Uterus (tissue), 4 donors: ENCODE measurements around the gene RRAS2. TPM values are rescaled to one million over a fixed set of nuclear protein-coding genes. Genes with fewer than 3 reads are reported as not detected.

Source experiments
- DNase-seq, 2 donors: peaks; one replicate each; pipeline ENCODE4 v3.0.0-alpha.2; 2019 to 2020
- H3K27ac ChIP-seq, 2 donors: fragments of 200-600 bp; sonication (generic); 1 replicate in 1 of 2; 2 replicates in 1 of 2; pipeline ENCODE4 v1.5.1; 2016 to 2018
- H3K27me3 ChIP-seq, 2 donors: fragments of 200-600 bp; sonication (generic); one replicate each; pipeline ENCODE4 v1.5.1; 2018 to 2019; ENCODE audit warnings: control low read depth in 1 of 2
- H3K36me3 ChIP-seq, 2 donors: fragments of 200-600 bp; sonication (generic); one replicate each; pipeline ENCODE4 v1.5.1; 2019; ENCODE audit warnings: control low read depth in 1 of 2
- H3K4me1 ChIP-seq, 2 donors: fragments of 200-600 bp; sonication (generic); one replicate each; pipeline ENCODE4 v1.5.1; 2018 to 2019; ENCODE audit warnings: control low read depth in 1 of 2
- H3K4me3 ChIP-seq, 2 donors: fragments of 200-600 bp; sonication (generic); 1 replicate in 1 of 2; 2 replicates in 1 of 2; pipeline ENCODE4 v1.5.1; 2018 to 2019; ENCODE audit warnings: mild to moderate bottlenecking in 1 of 2
- H3K9me3 ChIP-seq, 2 donors: fragments of 200-600 bp; sonication (generic); one replicate each; pipeline ENCODE4 v1.5.1; 2019; ENCODE audit warnings: control low read depth in 1 of 2
- CTCF ChIP-seq, 4 experiments: fragments of 200-600 bp in 2 of 4; fragments of 450-650 bp in 2 of 4; sonication (generic) in 2 of 4; IDR thresholded peaks; one replicate each; pipeline ENCODE4 v1.5.1; 2016 to 2019; ENCODE audit warnings: antibody characterized with exemption in 4 of 4, mild to moderate bottlenecking in 2 of 4, moderate library complexity in 1 of 4
- POLR2A ChIP-seq, 2 donors: fragments of 450-650 bp; IDR thresholded peaks; one replicate each; pipeline ENCODE4 v1.6.1; 2016; ENCODE audit warnings: antibody characterized with exemption in 2 of 2, mild to moderate bottlenecking in 1 of 2, moderate library complexity in 1 of 2
- intact Hi-C: fragments of 100-400 bp; cut with DNase I; formaldehyde crosslinking; loops from one replicate; pipeline ENCODE4 v1.15.1; 2023; ENCODE audit warnings: low total_unique reads
- total RNA-seq, 4 donors: library from RNA; depleted of rRNA in 3 of 4; stranded (reverse); fragments of >200 nt in 3 of 4; gene quantifications; one replicate each; pipeline versions ENCODE4 v1.1.0 to v1.2.4, GENCODE V29; 2014 to 2023
- donor health status: DM: yes; HTN: yes; CAD: no.

The RRAS2 gene
- total RNA-seq, 4 donors from 2014 or later = 18.7 to 43.6 (median 36.8) TPM

GRCh38 chr11:14393889-14394288, 34.9 kb upstream of the RRAS2 start:
- Histone ChIP-seq H3K36me3 (no peaks in the 10 kb centered on the region), H3K27ac (no peak overlapping the region), H3K4me1 (no peaks in the 10 kb centered on the region), H3K9me3 (no peaks in the 10 kb centered on the region), H3K27me3 (no peaks in the 10 kb centered on the region), H3K4me3 (no peak overlapping the region)
- intact Hi-C loops = no loop called here
- no peak for DNase-seq
- TF ChIP-seq POLR2A (IDR thresholded peaks at IDR 0.05) (no peak), CTCF (IDR thresholded peaks at IDR 0.05) (no peak)

- Histone ChIP-seq H3K4me3 (no peak overlapping the region), H3K4me1 (no peaks in the 10 kb centered on the region), H3K27ac (no peak overlapping the region), H3K36me3 (no peaks in the 10 kb centered on the region), H3K9me3 (no peaks in the 10 kb centered on the region), H3K27me3 (no peaks in the 10 kb centered on the region)
- DNase-seq = no peak
- no peak for TF ChIP-seq CTCF (IDR thresholded peaks at IDR 0.05)
- no peak for TF ChIP-seq POLR2A (IDR thresholded peaks at IDR 0.05)
- intact Hi-C loops = no loop called here
These were observed 34.1 kb upstream of the RRAS2 start for GRCh38 chr11:14393129-14393528.

- H3K27me3 ChIP-seq = no peaks in the 10 kb centered on the region
- intact Hi-C loops = no loop called here
- no peak overlapping the region for H3K4me3 ChIP-seq
- H3K4me1 ChIP-seq = no peaks in the 10 kb centered on the region
- no peaks in the 10 kb centered on the region for H3K9me3 ChIP-seq
- no peak for DNase-seq
- no peaks in the 10 kb centered on the region for H3K36me3 ChIP-seq
- TF ChIP-seq POLR2A (IDR thresholded peaks at IDR 0.05) (no peak), CTCF (IDR thresholded peaks at IDR 0.05) (no peak)
- no peak overlapping the region for H3K27ac ChIP-seq
These were observed 31.7 kb upstream of the RRAS2 start for GRCh38 chr11:14390669-14391068.

GRCh38 chr11:14388352-14388751, 29.4 kb upstream of the RRAS2 start:
- no peak for TF ChIP-seq CTCF (IDR thresholded peaks at IDR 0.05)
- no peak for TF ChIP-seq POLR2A (IDR thresholded peaks at IDR 0.05)
- no peaks in the 10 kb centered on the region for H3K27me3 ChIP-seq
- intact Hi-C loops = no loop called here
- no peaks in the 10 kb centered on the region for H3K4me1 ChIP-seq
- no peak for DNase-seq
- H3K36me3 ChIP-seq = no peaks in the 10 kb centered on the region
- no peak overlapping the region for H3K27ac ChIP-seq
- no peaks in the 10 kb centered on the region for H3K9me3 ChIP-seq
- H3K4me3 ChIP-seq = no peak overlapping the region

GRCh38 chr11:14386895-14387480, 28.0 kb upstream of the RRAS2 start:
- Histone ChIP-seq H3K4me1 (no peaks in the 10 kb centered on the region), H3K36me3 (no peaks in the 10 kb centered on the region), H3K9me3 (no peaks in the 10 kb centered on the region), H3K27me3 (no peaks in the 10 kb centered on the region), H3K27ac (no peak overlapping the region), H3K4me3 (no peak overlapping the region)
- no peak for DNase-seq
- TF ChIP-seq CTCF (IDR thresholded peaks at IDR 0.05) (no peak), POLR2A (IDR thresholded peaks at IDR 0.05) (no peak)
- intact Hi-C loops = no loop called here
